Activated CD8-positive, alpha-beta T cell treated with anti-CD3 and anti-CD28 coated beads, Interleukin-2, amount 10 ng/mL, durations not matched to agents 7 days and 5 days (primary cell): ENCODE results near the gene TPBGL. TPM values are rescaled to one million over a fixed set of nuclear protein-coding genes. Genes with fewer than 3 reads are reported as not detected.
A peak's percentile ranks its signal among the peaks of the same experiment; 100 is the strongest.

ENCODE experiments used
- ATAC-seq: fragments of 150-1000 bp; cut with Tn5 transposase; one replicate; pipeline ENCODE4 v1.10.0; 2021; ENCODE audit warnings: moderate library complexity
- CTCF ChIA-PET: fragments of 350-600 bp; sonication (Branson Sonifier 250); formaldehyde crosslinking; loops from one replicate; lab custom pipeline; 2021; ENCODE audit warnings: antibody characterized with exemption; lab: Charles Lee
- POLR2A ChIA-PET: fragments of 350-600 bp; sonication (Branson Sonifier 250); formaldehyde crosslinking; loops from one replicate; lab custom pipeline; 2021; ENCODE audit warnings: antibody characterized with exemption; lab: Charles Lee
- DNase-seq: peaks from one replicate; pipeline ENCODE4 v3.0.0-alpha.2; 2020
- H3K27ac Mint-ChIP-seq: one replicate; pipeline ENCODE4 v1.8.0; 2021; ENCODE audit warnings: mild to moderate bottlenecking, mixed read lengths
- H3K27me3 Mint-ChIP-seq: one replicate; pipeline ENCODE4 v1.8.0; 2021; ENCODE audit warnings: low read depth, mixed read lengths
- H3K36me3 Mint-ChIP-seq: one replicate; pipeline ENCODE4 v1.8.0; 2021; ENCODE audit warnings: low read depth, mixed read lengths
- H3K4me1 Mint-ChIP-seq: one replicate; pipeline ENCODE4 v1.8.0; 2021; ENCODE audit warnings: low read depth, mixed read lengths
- H3K4me3 Mint-ChIP-seq: one replicate; pipeline ENCODE4 v1.8.0; 2021; ENCODE audit warnings: mild to moderate bottlenecking, mixed read lengths
- H3K9me3 Mint-ChIP-seq: one replicate; pipeline ENCODE4 v1.8.0; 2022; ENCODE audit warnings: mixed read lengths; ENCODE audit not compliant: insufficient read depth
- total RNA-seq, 2 experiments: library from RNA; stranded (reverse); gene quantifications; one replicate each; pipeline ENCODE4 v1.2.3, GENCODE V29; 2021

The TPBGL gene
- total RNA-seq, 2 experiments from 2014 or later, result 0.13 TPM; not detected in 1

GRCh38 chr11:75239531-75240290 lies 863 bp upstream of the TPBGL start:
- Mint-ChIP-seq H3K4me1 (peaks cover 9% of the 10 kb centered on the region), H3K9me3 (no peaks in the 10 kb centered on the region), H3K27me3 (peaks cover 52% of the 10 kb centered on the region), H3K27ac (no peak overlapping the region), H3K4me3 (peak overlapping the region; percentile 72), H3K36me3 (no peaks in the 10 kb centered on the region)
- CTCF ChIA-PET, result interaction anchor here (0.7 to 17.8 kb wide), 8 partner anchors 9 to 596 kb away, joined by 3 to 538 read pairs (median 6); partner anchors contain the start of gene SLCO2B1
- POLR2A ChIA-PET, result interaction anchor here (1.4 kb wide), 1 partner anchor 78 kb away, joined by 3 read pairs; no protein-coding TSS in a partner anchor
- DNase-seq (no peak), ATAC-seq (no peak)

- Mint-ChIP-seq H3K27me3 (peaks cover 54% of the 10 kb centered on the region), H3K9me3 (no peaks in the 10 kb centered on the region), H3K4me1 (peaks cover 9% of the 10 kb centered on the region), H3K27ac (no peak overlapping the region), H3K36me3 (no peaks in the 10 kb centered on the region), H3K4me3 (peak overlapping the region; percentile 70)
- POLR2A ChIA-PET, result interaction anchor here (0.7 to 1.7 kb wide), 3 partner anchors 39 to 493 kb away, joined by 3 to 5 read pairs (median 5); partner anchors contain the start of gene RNF169
- CTCF ChIA-PET, result interaction anchor here (0.7 to 17.8 kb wide), 35 partner anchors 10 to 316 kb away, joined by 3 to 538 read pairs (median 5); partner anchors contain the start of gene SLCO2B1
- peak; percentile 88 for DNase-seq
- peak; percentile 95 for ATAC-seq
These were observed 697 bp downstream of the TPBGL start for GRCh38 chr11:75241036-75241905.

- peak overlapping the region; percentile 70 for H3K4me3 Mint-ChIP-seq
- H3K27me3 Mint-ChIP-seq, result peaks cover 54% of the 10 kb centered on the region
- peaks cover 9% of the 10 kb centered on the region for H3K4me1 Mint-ChIP-seq
- no peaks in the 10 kb centered on the region for H3K36me3 Mint-ChIP-seq
- POLR2A ChIA-PET, result interaction anchor here (1.4 to 1.7 kb wide), 2 partner anchors 99 to 494 kb away, joined by 3 to 5 read pairs; partner anchors contain the start of gene RNF169
- ATAC-seq, result no peak
- CTCF ChIA-PET, result interaction anchor here (0.7 to 17.8 kb wide), 31 partner anchors 9 to 315 kb away, joined by 3 to 538 read pairs (median 4); partner anchors contain the start of gene SLCO2B1
- no peak overlapping the region for H3K27ac Mint-ChIP-seq
- H3K9me3 Mint-ChIP-seq, result no peaks in the 10 kb centered on the region
- DNase-seq, result no peak
These were observed 1.5 kb downstream of the TPBGL start for GRCh38 chr11:75241906-75242644.

- ChIA-PET POLR2A (interaction anchor here (1.7 kb wide), 1 partner anchor 100 kb away, joined by 5 read pairs; no protein-coding TSS in a partner anchor), CTCF (interaction anchor here (0.8 to 17.8 kb wide), 21 partner anchors 8 to 314 kb away, joined by 3 to 538 read pairs (median 5); partner anchors contain the start of gene SLCO2B1)
- Mint-ChIP-seq H3K9me3 (no peaks in the 10 kb centered on the region), H3K27me3 (peaks cover 50% of the 10 kb centered on the region), H3K4me1 (peaks cover 9% of the 10 kb centered on the region), H3K4me3 (peak overlapping the region; percentile 70), H3K27ac (no peak overlapping the region), H3K36me3 (no peaks in the 10 kb centered on the region)
- DNase-seq, result no peak
- ATAC-seq, result no peak
These were observed 2.4 kb downstream of the TPBGL start for GRCh38 chr11:75242722-75243600.

GRCh38 chr11:75244052-75244814 lies 3.7 kb downstream of the TPBGL start:
- POLR2A ChIA-PET, result no interaction called here

GRCh38 chr11:75245356-75246005 lies 4.9 kb downstream of the TPBGL start:
- H3K9me3 Mint-ChIP-seq, result no peaks in the 10 kb centered on the region
- no peaks in the 10 kb centered on the region for H3K36me3 Mint-ChIP-seq
- H3K27ac Mint-ChIP-seq, result no peak overlapping the region
- H3K27me3 Mint-ChIP-seq, result peaks cover 32% of the 10 kb centered on the region
- ATAC-seq, result no peak
- DNase-seq, result no peak
- ChIA-PET CTCF (interaction anchor here (0.9 to 17.8 kb wide), 6 partner anchors 31 to 320 kb away, joined by 3 to 538 read pairs (median 4); partner anchors contain the start of gene SLCO2B1), POLR2A (no interaction called here)
- H3K4me3 Mint-ChIP-seq, result no peak overlapping the region
- H3K4me1 Mint-ChIP-seq, result peaks cover 5% of the 10 kb centered on the region

More at GRCh38 chr11:75244052-75244814, 3.7 kb downstream of the TPBGL start:
- Mint-ChIP-seq H3K4me3 (no peak overlapping the region), H3K36me3 (no peaks in the 10 kb centered on the region), H3K9me3 (no peaks in the 10 kb centered on the region), H3K4me1 (peaks cover 9% of the 10 kb centered on the region), H3K27ac (no peak overlapping the region), H3K27me3 (peaks cover 41% of the 10 kb centered on the region)
- no peak for ATAC-seq
- CTCF ChIA-PET, result interaction anchor here (0.9 to 17.8 kb wide), 6 partner anchors 30 to 318 kb away, joined by 3 to 538 read pairs (median 4); partner anchors contain the start of gene SLCO2B1
- no peak for DNase-seq

GRCh38 chr11:75246006-75246670 lies 5.6 kb downstream of the TPBGL start:
- DNase-seq (no peak), ATAC-seq (no peak)
- no peaks in the 10 kb centered on the region for H3K9me3 Mint-ChIP-seq
- ChIA-PET CTCF (interaction anchor here (1.5 to 17.8 kb wide), 2 partner anchors 102 to 223 kb away, joined by 4 to 538 read pairs; partner anchors contain the start of gene SLCO2B1), POLR2A (no interaction called here)
- peaks cover 34% of the 10 kb centered on the region for H3K27me3 Mint-ChIP-seq
- no peak overlapping the region for H3K27ac Mint-ChIP-seq
- H3K4me1 Mint-ChIP-seq, result peaks cover 5% of the 10 kb centered on the region
- no peaks in the 10 kb centered on the region for H3K36me3 Mint-ChIP-seq
- H3K4me3 Mint-ChIP-seq, result no peak overlapping the region

- DNase-seq (no peak), ATAC-seq (no peak)
- ChIA-PET CTCF (interaction anchor here (1.5 to 17.8 kb wide), 6 partner anchors 30 to 544 kb away, joined by 4 to 538 read pairs (median 24); partner anchors contain the start of gene SLCO2B1), POLR2A (no interaction called here)
- H3K27me3 Mint-ChIP-seq, result peaks cover 37% of the 10 kb centered on the region
- H3K36me3 Mint-ChIP-seq, result no peaks in the 10 kb centered on the region
- H3K4me3 Mint-ChIP-seq, result no peak overlapping the region
- no peaks in the 10 kb centered on the region for H3K9me3 Mint-ChIP-seq
- peaks cover 5% of the 10 kb centered on the region for H3K4me1 Mint-ChIP-seq
- no peak overlapping the region for H3K27ac Mint-ChIP-seq
These were observed 6.2 kb downstream of the TPBGL start for GRCh38 chr11:75246671-75247350.
